ENCODE results near the gene LRRC43. TPM values are rescaled to one million over a fixed set of nuclear protein-coding genes. Genes with fewer than 3 reads are reported as not detected.

LRRC43 gene
- total RNA-seq, 1 donor from 2014 or later, result not detected

DNA sequence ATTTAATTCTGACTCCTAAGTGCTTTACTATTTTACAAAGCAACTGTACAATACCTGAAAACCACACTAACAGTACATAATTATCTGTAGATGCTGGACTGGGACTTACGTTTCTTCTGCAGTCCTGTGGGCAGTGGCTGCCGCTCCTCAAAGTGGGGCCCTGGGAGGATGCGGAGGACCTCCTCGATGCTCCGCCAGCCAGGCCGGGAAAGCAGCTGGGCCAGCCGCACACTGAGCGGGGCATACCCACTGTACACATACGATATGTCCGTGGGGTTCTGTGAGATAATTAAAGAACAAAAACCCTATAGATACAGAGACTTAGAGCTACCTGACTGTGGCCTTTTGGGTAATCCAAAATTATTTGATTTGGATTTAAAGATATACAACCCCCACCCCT lies 49.8 kb downstream of the LRRC43 start:
- no peak overlapping the region for H3K4me3 ChIP-seq
- no peak overlapping the region for H3K27ac ChIP-seq
- H3K9me3 ChIP-seq, result no peaks in the 10 kb centered on the region
- no peak for TF ChIP-seq CTCF (IDR thresholded peaks at IDR 0.05)
- no peaks in the 10 kb centered on the region for H3K4me1 ChIP-seq
- DNase-seq (ENCODE audit: low spot score in 2 of 2), result no peak
- no peaks in the 10 kb centered on the region for H3K27me3 ChIP-seq
- H3K36me3 ChIP-seq, result peaks cover 62 to 67% of the 10 kb centered on the region in 2 donors
- intact Hi-C loops (cut with DNase I), result no loop called here

DNA sequence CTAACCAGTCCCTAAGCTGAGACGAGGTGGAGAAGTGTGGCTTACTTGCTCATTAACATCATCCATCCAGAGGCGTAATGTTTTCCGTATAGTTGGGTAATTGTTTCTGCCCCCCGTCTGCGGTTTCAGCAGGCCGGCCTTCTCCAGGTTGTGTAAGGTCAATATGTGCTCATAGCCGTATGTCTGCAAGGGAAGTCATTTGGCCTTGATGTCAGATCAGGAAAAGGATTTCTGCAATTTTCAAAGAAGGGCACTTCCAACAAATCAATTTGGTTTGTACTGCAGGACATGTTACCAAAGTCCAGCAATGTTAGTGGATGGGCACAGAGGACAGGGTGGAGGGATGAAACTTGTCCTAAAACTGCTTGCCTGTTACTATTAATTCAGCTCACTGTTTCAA lies 52.8 kb downstream of the LRRC43 start:
- Histone ChIP-seq H3K4me1 (no peaks in the 10 kb centered on the region), H3K4me3 (no peak overlapping the region), H3K27me3 (no peaks in the 10 kb centered on the region), H3K9me3 (no peaks in the 10 kb centered on the region), H3K27ac (no peak overlapping the region), H3K36me3 (peaks cover 53 to 74% of the 10 kb centered on the region in 2 donors)
- no peak for DNase-seq (ENCODE audit: low spot score in 2 of 2)
- no peak for TF ChIP-seq CTCF (IDR thresholded peaks at IDR 0.05)
- intact Hi-C loops (cut with DNase I), result no loop called here

DNA sequence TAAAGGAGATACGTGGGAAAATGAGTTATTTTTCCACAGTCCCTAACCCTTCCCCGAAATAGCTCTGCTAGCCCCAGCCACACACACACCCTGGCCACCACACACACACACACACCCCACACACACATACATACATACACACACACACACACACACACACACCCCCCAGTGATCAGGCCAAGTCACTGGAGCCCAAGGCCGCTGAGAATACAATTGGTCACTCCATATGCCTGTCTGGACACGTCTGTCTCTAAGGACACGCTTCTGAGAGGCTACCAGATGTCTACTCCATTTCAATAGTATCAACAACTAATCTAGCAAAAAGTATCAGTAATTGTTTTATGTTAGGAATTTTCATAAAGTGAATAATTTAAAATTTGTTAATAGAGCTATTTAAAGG lies 55.9 kb downstream of the LRRC43 start:
- intact Hi-C loops (cut with DNase I), result no loop called here
- TF ChIP-seq CTCF (IDR thresholded peaks at IDR 0.05), result no peak
- Histone ChIP-seq H3K4me3 (no peak overlapping the region), H3K27me3 (no peaks in the 10 kb centered on the region), H3K36me3 (peaks cover 47 to 71% of the 10 kb centered on the region in 2 donors), H3K27ac (no peak overlapping the region), H3K9me3 (no peaks in the 10 kb centered on the region), H3K4me1 (no peaks in the 10 kb centered on the region)
- DNase-seq (ENCODE audit: low spot score in 2 of 2), result no peak

DNA sequence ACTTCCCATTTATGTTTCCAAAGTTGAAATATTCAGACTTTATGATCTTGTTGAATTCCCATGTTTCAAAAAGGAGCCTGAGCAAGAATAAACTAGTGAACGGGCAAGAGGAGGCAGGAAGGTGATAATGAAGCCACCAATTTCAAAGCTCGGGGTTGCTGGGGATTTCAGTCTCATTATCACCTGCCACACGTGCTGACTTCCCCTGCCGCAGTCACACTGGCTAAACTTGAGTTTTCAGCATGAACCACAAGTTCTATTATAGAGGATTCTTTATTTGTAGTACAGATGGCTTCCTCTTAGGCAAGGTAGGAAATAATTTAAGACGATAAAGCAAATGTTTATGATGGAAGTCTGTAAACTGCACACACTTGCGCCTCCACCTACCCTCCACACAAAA lies 61.0 kb downstream of the LRRC43 start:
- intact Hi-C loops (cut with DNase I), result no loop called here
- no peak for TF ChIP-seq CTCF (IDR thresholded peaks at IDR 0.05)
- Histone ChIP-seq H3K27me3 (no peaks in the 10 kb centered on the region), H3K4me1 (no peaks in the 10 kb centered on the region), H3K9me3 (no peaks in the 10 kb centered on the region), H3K4me3 (no peak overlapping the region), H3K36me3 (peaks cover 35 to 56% of the 10 kb centered on the region in 2 donors), H3K27ac (no peak overlapping the region)
- DNase-seq (ENCODE audit: low spot score in 2 of 2), result no peak

DNA sequence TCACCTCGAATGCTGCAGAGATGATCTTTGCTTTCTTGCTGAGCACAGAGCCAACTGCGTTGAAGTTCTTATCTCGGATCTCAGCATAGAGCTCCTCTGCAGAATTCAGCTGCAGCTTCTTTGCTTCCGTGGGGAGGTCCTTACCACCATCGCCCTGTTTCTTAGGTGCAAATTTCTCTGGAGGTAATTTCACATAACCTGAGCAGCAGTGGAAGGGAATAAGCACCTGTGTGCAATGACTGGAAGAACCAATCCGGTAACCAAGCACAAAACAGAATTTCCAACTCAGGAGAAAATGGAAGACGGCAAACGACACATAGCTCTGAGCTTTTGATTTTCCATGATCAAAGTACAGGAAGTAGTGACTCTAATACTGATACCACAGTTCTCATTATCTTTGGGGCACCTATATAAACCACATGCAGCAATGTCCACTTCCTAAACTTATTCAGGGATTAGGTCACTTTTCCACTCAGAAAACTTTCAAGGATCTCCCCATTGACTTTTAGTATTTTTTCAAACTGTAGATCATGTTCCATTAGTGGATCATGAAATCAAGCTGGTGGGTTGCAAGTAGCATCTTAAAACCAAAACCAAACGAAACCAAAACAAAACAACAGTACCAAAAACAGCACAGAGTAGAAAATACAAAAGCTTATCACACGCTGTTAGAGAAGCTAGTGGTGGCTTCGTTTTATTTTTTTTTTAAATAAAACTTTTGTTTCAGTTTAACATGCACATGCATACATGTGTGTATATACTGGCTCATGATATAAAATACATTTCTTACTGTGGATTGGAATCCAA lies 61.8 kb downstream of the LRRC43 start:
- no peaks in the 10 kb centered on the region for H3K27me3 ChIP-seq
- no peak for TF ChIP-seq CTCF (IDR thresholded peaks at IDR 0.05)
- peaks cover 35 to 61% of the 10 kb centered on the region in 2 donors for H3K36me3 ChIP-seq
- no peak for DNase-seq (ENCODE audit: low spot score in 2 of 2)
- H3K4me3 ChIP-seq, result no peak overlapping the region
- no peaks in the 10 kb centered on the region for H3K9me3 ChIP-seq
- no peaks in the 10 kb centered on the region for H3K4me1 ChIP-seq
- H3K27ac ChIP-seq, result no peak overlapping the region
- intact Hi-C loops (cut with DNase I), result no loop called here

Measured in ascending aorta (tissue), 2 donors.